Hematopoietic multipotent progenitor cell (in vitro differentiated cells): ENCODE results near the gene OR2AE1. TPM values are rescaled to one million over a fixed set of nuclear protein-coding genes. Genes with fewer than 3 reads are reported as not detected.

ENCODE experiments used
- DNase-seq, 3 donors: peaks; one replicate each; pipeline ENCODE4 v3.0.0-alpha.2; 2011 to 2015; ENCODE audit warnings: low read depth in 2 of 3, low spot score in 2 of 3
- total RNA-seq: library from RNA; depleted of rRNA; stranded (reverse); fragments of >200 nt; gene quantifications from one replicate; pipeline ENCODE4 v1.2.3, GENCODE V29; 2012

OR2AE1 gene
- total RNA-seq, 1 donor, result 0.27 TPM

DNA sequence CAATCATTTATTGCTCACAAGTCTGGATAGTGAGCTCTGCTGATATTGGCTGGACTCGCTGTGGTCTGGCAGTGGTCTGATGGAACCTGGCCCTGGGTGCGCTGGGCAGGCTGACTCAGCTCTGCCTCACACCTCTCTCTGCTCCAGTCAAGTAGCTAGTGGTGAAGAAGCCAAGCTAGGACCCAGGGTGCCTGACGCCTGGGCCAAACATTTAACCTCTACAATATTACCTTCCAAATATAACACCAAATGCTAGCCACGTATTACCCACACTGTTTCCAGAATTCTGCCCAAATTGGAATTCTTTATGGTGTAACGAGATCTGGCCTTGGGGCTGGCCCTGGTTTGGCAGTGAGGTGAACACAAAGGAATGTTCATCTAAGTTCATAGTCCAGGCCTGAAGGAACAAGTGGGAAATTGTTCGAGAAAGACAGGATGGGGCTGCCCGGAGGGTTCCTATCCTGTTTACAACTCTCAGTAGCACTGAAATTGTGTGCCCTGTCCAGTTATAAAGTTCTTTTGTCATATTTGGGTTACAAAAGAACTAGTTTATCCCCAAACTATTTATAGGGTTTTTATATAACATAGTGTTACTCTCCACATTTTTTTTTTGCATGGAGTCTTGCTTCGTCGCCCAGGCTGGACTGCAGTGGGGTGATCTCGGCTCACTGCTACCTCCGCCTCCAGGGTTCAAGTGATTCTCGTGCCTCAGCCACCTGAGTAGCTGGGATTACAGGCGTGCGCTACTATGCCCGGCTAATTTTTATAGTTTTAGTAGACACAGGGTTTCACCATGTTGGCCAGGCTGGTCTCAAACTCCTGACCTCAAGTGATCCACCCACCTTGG lies 16.3 kb downstream of the OR2AE1 start:
- no peak for DNase-seq

DNA sequence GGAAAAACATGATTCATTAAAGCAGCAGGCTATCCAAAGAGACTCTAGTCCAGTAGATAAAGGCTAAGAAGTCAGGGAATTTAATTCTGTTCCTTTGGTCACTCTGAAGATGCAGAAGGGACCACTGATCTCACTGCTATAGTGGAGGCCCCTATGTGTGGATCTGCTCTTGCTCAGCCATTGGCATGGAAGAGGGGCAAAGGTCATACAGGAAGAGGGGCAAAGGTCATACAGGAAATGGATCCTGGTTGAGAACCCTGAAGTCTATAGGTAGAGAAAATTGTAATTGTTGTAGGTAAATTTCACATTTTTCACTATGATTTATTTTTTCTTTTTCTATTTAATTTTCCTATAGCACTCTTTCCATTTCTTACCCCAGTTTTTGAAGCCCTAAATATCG lies 21.6 kb downstream of the OR2AE1 start:
- no peak for DNase-seq

GRCh38 chr7:99848420-99849216 lies 28.2 kb downstream of the OR2AE1 start:
- no peak for DNase-seq

DNA sequence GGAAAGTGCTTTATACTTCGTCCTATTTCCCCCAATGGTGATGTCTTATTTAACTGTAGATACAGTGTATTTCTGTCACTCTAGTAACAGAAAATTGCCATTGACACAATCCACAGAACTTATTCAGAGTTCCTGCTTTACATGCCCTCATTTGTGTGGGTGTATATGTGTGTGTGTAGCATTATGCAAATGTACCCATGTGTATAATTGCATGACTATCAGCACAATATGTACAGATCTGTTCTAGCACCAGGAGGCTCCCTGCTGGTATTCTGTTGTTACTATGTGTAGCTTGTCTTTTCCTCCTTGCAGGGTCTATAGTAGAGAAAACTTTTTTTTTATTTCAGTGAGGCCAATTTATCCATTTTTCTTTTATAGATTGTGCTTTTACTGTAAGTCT lies 32.5 kb downstream of the OR2AE1 start:
- DNase-seq, result no peak

DNA sequence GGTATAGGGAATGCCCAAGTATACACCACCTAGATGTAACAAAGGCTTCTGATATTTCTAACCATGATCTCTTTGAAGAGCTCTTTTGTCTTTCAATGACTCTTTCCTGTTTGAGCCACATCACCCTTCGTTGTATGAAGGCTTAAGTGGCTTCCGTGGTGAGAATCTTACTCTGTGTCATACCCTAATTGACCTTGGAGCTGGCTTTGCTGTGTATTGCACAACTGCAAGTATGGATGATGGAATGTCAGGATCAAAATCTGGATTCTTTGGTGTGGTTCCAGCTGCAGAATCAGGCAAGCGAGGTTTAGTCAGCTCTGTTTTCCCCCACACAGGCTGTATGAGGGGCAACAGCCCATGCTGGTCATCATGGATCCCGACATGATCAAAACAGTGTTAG lies 33.0 kb downstream of the OR2AE1 start:
- no peak for DNase-seq

GRCh38 chr7:99842926-99843325 lies 33.9 kb downstream of the OR2AE1 start:
- DNase-seq, result no peak

DNA sequence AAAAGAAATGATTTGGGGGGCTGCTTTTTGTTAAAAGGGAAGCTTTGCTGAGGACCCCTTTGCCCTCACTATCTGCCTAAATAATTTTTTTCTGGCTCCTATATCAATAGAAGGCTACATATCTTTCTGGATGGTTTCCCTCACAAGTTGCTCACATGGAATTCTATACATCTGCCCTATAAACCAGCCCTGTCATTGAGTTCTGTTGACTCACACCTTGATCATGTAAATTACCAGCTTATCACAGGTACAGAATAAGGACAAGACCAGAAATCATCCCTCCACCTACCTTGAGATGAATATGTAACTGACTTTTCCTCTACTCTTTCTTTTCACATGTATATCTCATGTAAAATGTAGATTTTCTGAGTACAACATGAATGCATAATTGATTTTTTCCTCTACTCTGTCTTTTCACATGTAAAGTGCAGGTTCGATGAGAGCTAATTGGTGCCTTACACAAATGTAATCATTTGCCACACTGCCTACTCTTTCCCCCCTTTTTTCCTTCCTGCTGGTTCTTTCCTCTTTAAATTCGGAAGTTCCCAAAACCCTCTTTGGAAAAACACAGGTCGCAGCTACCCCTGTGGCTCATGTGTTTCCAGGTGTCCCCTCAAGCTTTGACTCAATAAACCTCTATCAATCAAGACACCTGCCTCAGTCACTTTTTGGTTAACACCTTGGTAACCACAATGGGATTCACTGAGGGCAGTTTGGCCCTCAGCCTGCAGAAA lies 36.5 kb downstream of the OR2AE1 start:
- no peak for DNase-seq

DNA sequence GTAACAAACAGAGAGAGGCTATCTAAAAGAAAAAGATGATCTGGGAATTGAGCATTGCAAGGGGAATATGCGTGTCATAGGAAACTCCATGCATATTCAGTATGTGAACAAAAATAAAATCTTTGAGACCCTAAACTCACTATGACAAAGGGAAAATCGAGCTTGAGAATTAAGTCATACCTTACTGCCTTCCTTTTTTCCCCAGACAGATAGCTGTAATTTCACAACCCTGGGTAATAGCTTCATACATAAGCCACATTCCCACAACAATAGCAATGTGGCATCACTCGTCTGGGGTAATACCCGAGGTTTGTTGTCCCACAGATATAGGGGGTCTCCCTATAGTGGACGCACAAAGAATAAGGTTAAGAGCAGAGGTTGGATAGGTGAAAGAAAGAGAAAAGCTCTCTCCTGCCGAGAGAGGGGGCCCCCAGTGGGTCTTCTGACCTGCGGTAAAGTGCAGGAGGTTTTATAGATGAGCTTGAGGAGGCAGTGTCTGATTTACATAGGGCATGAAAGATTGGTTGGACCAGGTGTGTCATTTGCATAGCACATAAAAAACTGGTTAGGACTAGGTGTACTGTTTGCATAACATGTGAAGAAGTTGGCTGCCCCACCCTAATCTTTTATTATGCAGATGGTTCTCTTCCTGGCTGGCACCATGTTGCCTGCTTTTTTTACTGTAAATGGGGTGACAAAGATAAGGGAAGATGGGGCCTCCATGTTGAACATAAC lies 37.4 kb downstream of the OR2AE1 start:
- no peak for DNase-seq

GRCh38 chr7:99837649-99838361 lies 39.0 kb downstream of the OR2AE1 start:
- peak in 1 of 3 donors; percentile 24 for DNase-seq

DNA sequence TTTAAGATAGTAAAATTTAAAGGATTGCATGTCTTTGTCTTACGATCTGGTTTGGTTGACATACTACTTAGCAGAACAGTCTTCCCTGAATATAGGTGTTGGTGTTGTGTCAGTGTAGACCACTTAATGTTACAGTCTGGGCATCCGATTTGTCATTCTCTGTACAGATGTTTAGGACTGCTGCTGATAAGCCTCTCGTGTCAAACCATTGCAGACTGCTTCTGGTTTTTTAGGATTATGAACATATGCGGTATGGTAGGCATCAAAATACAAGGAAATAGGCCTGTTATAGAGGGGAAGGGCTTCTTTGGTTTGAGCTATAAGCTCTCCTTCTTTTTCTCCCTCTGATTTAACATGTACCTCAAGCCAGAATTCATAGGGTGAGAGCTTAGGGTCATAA lies 41.6 kb downstream of the OR2AE1 start:
- DNase-seq, result peak in 1 of 3 donors; percentile 29

DNA sequence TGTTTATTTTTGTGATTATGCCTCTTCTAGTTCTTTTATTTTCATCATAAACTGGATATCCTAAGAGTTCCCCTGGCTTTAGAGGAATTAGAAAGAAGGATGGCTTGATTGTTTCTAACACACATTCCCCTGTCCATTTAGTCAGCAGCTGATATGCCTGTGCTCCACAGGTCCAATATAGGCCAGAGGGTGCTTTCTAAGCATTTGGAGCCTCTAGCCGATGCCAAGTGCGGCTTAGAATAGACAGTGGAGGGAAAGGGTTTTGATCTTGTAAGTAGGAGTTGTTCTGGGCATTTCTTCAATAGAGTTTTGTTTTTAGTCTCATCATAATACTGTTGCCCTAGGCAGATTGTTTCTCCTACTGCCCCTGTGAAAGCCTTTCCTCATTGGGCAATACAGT lies 42.5 kb downstream of the OR2AE1 start:
- no peak for DNase-seq

DNA sequence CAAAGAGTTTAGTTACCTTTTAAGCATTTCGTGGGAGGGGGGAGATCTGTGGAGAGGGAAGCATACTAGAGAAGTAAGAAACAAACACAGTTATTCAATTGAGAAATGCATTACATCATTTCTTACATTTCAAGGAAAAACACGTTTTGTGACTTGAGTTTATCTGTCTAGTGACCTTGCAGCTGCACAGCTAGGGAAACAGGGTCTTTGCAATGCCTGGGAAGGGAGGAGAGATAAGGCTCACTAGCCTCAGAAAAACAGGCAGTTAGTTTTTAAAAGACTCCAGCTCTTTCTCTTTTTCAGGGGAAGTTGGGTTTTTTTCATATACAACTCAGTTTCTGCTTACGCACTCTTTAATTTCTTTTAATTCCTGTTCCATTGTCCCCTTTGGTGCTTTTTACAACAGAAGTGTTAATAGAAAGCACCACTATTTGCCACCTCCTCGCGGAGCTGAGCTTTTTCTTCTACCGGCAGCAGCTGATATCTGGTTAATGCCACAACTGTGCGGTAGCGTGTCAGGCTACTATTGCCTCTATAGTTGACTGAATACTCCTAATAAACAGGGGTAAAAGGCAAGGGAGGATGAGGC lies 43.5 kb downstream of the OR2AE1 start:
- peak in 1 of 3 donors; percentile 61 for DNase-seq

GRCh38 chr7:99831595-99831994 lies 45.2 kb downstream of the OR2AE1 start:
- DNase-seq, result no peak

- DNase-seq, result no peak
These were observed 47.2 kb downstream of the OR2AE1 start for GRCh38 chr7:99829524-99830160.

GRCh38 chr7:99828811-99829210 lies 48.0 kb downstream of the OR2AE1 start:
- no peak for DNase-seq

DNA sequence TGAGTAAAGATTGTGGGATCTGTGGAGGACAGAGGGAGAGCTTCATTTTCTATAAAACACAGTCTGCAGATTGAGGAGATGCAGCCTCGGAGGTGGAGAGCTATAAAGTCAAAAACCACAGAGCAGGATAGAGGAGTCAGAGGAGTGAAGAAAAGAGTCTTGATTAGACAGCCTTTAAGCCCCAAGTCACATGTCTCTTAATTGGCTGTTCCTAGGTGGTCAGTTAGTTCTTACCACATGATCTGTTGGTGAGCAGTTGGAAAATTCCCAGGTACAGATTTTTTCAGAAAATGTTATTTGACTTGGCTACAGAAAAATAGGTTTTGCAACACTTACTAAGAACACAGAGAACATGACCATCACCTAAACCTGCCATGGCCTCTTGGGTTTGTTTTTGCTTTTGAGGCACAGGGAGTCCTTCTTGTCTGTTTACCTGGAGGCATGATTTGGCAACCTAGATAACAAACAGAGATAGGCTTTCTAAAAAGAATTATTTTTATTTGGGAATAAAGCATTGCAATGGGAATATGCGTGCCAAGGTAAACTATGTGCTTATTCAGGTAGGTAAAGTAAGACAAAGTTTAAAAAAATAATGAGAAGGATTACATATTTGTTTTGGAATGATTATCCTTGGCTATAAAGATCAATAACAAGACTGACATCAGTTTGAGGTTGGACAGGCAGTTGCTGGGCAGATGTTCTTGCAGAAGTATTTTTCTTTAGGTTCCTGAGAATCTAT lies 49.6 kb downstream of the OR2AE1 start:
- no peak for DNase-seq
